Smooth muscle cell (in vitro differentiated cells): ENCODE measurements around the gene AUH. TPM values are rescaled to one million over a fixed set of nuclear protein-coding genes. Genes with fewer than 3 reads are reported as not detected.

Source experiments
- DNase-seq: peaks from one replicate; lab custom pipeline; 2025; ENCODE audit not compliant: unreplicated experiment; lab: John Stamatoyannopoulos, UW
- H2AFZ ChIP-seq: fragments of 200-600 bp; sonication (generic); 2 replicates; pipeline ENCODE4 v1.6.0; 2016; ENCODE audit warnings: antibody characterized with exemption, low read depth, mild to moderate bottlenecking
- H3F3A ChIP-seq: fragments of 200-600 bp; sonication (generic); 2 replicates; pipeline ENCODE4 v1.6.0; 2017; ENCODE audit warnings: antibody characterized with exemption, low read depth
- H3K27ac ChIP-seq: fragments of 200-600 bp; sonication (generic); 2 replicates; pipeline ENCODE4 v1.5.1; 2016; ENCODE audit warnings: low read depth, mild to moderate bottlenecking
- H3K27me3 ChIP-seq: fragments of 200-600 bp; sonication (generic); 2 replicates; pipeline ENCODE4 v1.6.1; 2016; ENCODE audit warnings: low read depth, mild to moderate bottlenecking
- H3K36me3 ChIP-seq: fragments of 200-600 bp; sonication (generic); 2 replicates; pipeline ENCODE4 v1.5.1; 2016; ENCODE audit warnings: low read depth
- H3K4me1 ChIP-seq: fragments of 200-600 bp; sonication (generic); 2 replicates; pipeline ENCODE4 v1.5.1; 2016; ENCODE audit warnings: low read depth
- H3K4me2 ChIP-seq: fragments of 200-600 bp; sonication (generic); 2 replicates; pipeline ENCODE4 v1.6.0; 2016; ENCODE audit warnings: mild to moderate bottlenecking
- H3K4me3 ChIP-seq: fragments of 200-600 bp; sonication (generic); 2 replicates; pipeline ENCODE4 v1.5.1; 2016; ENCODE audit warnings: mild to moderate bottlenecking
- H3K79me2 ChIP-seq: fragments of 200-600 bp; sonication (generic); 2 replicates; pipeline ENCODE4 v1.6.0; 2016; ENCODE audit warnings: low read depth, mild to moderate bottlenecking
- H3K9ac ChIP-seq: fragments of 200-600 bp; sonication (generic); 2 replicates; pipeline ENCODE4 v1.6.0; 2016; ENCODE audit warnings: low read depth
- H3K9me3 ChIP-seq: fragments of 200-600 bp; sonication (generic); replicated peaks from 2 replicates; pipeline ENCODE4 v1.5.1; 2016; ENCODE audit warnings: low read depth
- H4K20me1 ChIP-seq: fragments of 200-600 bp; sonication (generic); 2 replicates; pipeline ENCODE4 v1.6.0; 2016; ENCODE audit warnings: low read depth
- CTCF ChIP-seq: fragments of 200-600 bp; sonication (generic); IDR thresholded peaks from 2 replicates; pipeline ENCODE4 v1.5.1; 2017; ENCODE audit warnings: borderline replicate concordance, mild to moderate bottlenecking, antibody characterized with exemption; ENCODE audit not compliant: insufficient read depth, poor library complexity, severe bottlenecking
- whole genome bisulfite sequencing: methylation state at CpG from one replicate; pipeline ENCODE4 v1.1.7; 2016; ENCODE audit warnings: low lambda C conversion rate; 5-methylcytosine and 5-hydroxymethylcytosine counted together
- polyA plus RNA-seq: library from polyadenylated mRNA; unstranded; fragments of >200 nt; fragmentation: Nextera tagmentation; extraction: Ambion mirVana; gene quantifications from 2 replicates; pipeline ENCODE4 v1.2.1, GENCODE V29; 2016
- total RNA-seq: library from RNA; depleted of rRNA; stranded (reverse); fragments of >200 nt; gene quantifications from 2 replicates; pipeline ENCODE4 v1.2.3, GENCODE V29; 2014

The AUH gene
- total and polyA plus RNA-seq, 2 experiments from 2014 or later: 8.7 TPM

- no peak overlapping the region for H3K4me2 ChIP-seq
- no peaks in the 10 kb centered on the region for H3K27me3 ChIP-seq
- H3K79me2 ChIP-seq: no peaks in the 10 kb centered on the region
- no peaks in the 10 kb centered on the region for H4K20me1 ChIP-seq
- no peaks in the 10 kb centered on the region for H3K36me3 ChIP-seq
- no peak overlapping the region for H3K27ac ChIP-seq
- no peak for DNase-seq
- H3K4me3 ChIP-seq: no peak overlapping the region
- H2AFZ ChIP-seq: no peak overlapping the region
- no peaks in the 10 kb centered on the region for H3K9me3 ChIP-seq
- H3K9ac ChIP-seq: no peak overlapping the region
- H3K4me1 ChIP-seq: peaks cover 4% of the 10 kb centered on the region
- no peaks in the 10 kb centered on the region for H3F3A ChIP-seq
- no peak for TF ChIP-seq CTCF
These were observed 40.0 kb downstream of the AUH start for GRCh38 chr9:91321691-91322090.

- Histone ChIP-seq H3K36me3 (no peaks in the 10 kb centered on the region), H3K4me1 (peaks cover 4% of the 10 kb centered on the region), H3K9ac (no peak overlapping the region), H3K79me2 (no peaks in the 10 kb centered on the region), H3K4me3 (no peak overlapping the region), H3K4me2 (no peak overlapping the region), H3K9me3 (no peaks in the 10 kb centered on the region), H2AFZ (no peak overlapping the region), H4K20me1 (no peaks in the 10 kb centered on the region), H3F3A (no peaks in the 10 kb centered on the region), H3K27ac (no peak overlapping the region), H3K27me3 (no peaks in the 10 kb centered on the region)
- no peak for TF ChIP-seq CTCF
- WGBS: 97% methylated on average over 4 of the region's 4 CpGs
- DNase-seq: no peak
These were observed 41.4 kb downstream of the AUH start for GRCh38 chr9:91320299-91320698.

- Histone ChIP-seq H3K4me2 (no peak overlapping the region), H3K36me3 (no peaks in the 10 kb centered on the region), H3K4me3 (no peak overlapping the region), H4K20me1 (no peaks in the 10 kb centered on the region), H3K9ac (no peak overlapping the region), H3K27me3 (no peaks in the 10 kb centered on the region), H3K4me1 (peaks cover 4% of the 10 kb centered on the region), H2AFZ (no peak overlapping the region), H3F3A (no peaks in the 10 kb centered on the region), H3K27ac (no peak overlapping the region), H3K79me2 (no peaks in the 10 kb centered on the region), H3K9me3 (no peaks in the 10 kb centered on the region)
- no peak for TF ChIP-seq CTCF
- DNase-seq: no peak
- 90% methylated on average over 1 of the region's 1 CpG for WGBS
These were observed 45.6 kb downstream of the AUH start for GRCh38 chr9:91316093-91316492.

- Histone ChIP-seq H3F3A (no peaks in the 10 kb centered on the region), H3K9ac (no peak overlapping the region), H3K4me1 (peaks cover 4% of the 10 kb centered on the region), H3K4me3 (no peak overlapping the region), H3K27ac (no peak overlapping the region), H4K20me1 (no peaks in the 10 kb centered on the region), H3K4me2 (no peak overlapping the region), H3K36me3 (no peaks in the 10 kb centered on the region), H3K79me2 (no peaks in the 10 kb centered on the region), H3K9me3 (no peaks in the 10 kb centered on the region), H3K27me3 (no peaks in the 10 kb centered on the region), H2AFZ (no peak overlapping the region)
- DNase-seq: no peak
- 88% methylated on average over 5 of the region's 5 CpGs for WGBS
- no peak for TF ChIP-seq CTCF
These were observed 46.5 kb downstream of the AUH start for GRCh38 chr9:91315191-91315590.
